Gastroesophageal sphincter (tissue), 4 donors: ENCODE results near the gene LRRC46. TPM values are rescaled to one million over a fixed set of nuclear protein-coding genes. Genes with fewer than 3 reads are reported as not detected.

Source experiments
- ATAC-seq: fragments of 150-250 bp; one replicate; pipeline ENCODE4 v1.9.1; 2016; ENCODE audit warnings: mild to moderate bottlenecking, moderate library complexity
- H3K27ac ChIP-seq, 4 donors: fragments of 200-600 bp; sonication (generic) in 3 of 4; 1 replicate in 3 of 4; 2 replicates in 1 of 4; pipeline ENCODE4 v1.5.1; 2016 to 2019
- H3K27me3 ChIP-seq: fragments of 200-600 bp; sonication (generic); one replicate; pipeline ENCODE4 v1.5.1; 2019
- H3K36me3 ChIP-seq, 2 donors: fragments of 200-600 bp; sonication (generic); one replicate each; pipeline ENCODE4 v1.5.1; 2019; ENCODE audit warnings: control low read depth in 1 of 2
- H3K4me1 ChIP-seq, 3 donors: fragments of 200-600 bp; sonication (generic); 1 replicate in 2 of 3; 2 replicates in 1 of 3; pipeline ENCODE4 v1.5.1; 2016 to 2019; ENCODE audit warnings: control low read depth in 2 of 3
- H3K4me3 ChIP-seq, 2 donors: fragments of 200-600 bp; sonication (generic); one replicate each; pipeline ENCODE4 v1.5.1; 2019; ENCODE audit warnings: mild to moderate bottlenecking in 1 of 2, moderate library complexity in 1 of 2
- H3K9me3 ChIP-seq, 3 donors: fragments of 200-600 bp; sonication (generic); one replicate each; pipeline ENCODE4 v1.5.1; 2017 to 2019; ENCODE audit warnings: control low read depth in 2 of 3
- CTCF ChIP-seq, 4 experiments: fragments of 200-600 bp in 2 of 4; fragments of 450-650 bp in 2 of 4; sonication (generic) in 1 of 4; IDR thresholded peaks; one replicate each; pipeline ENCODE4 v1.5.1; 2017 to 2019; ENCODE audit warnings: antibody characterized with exemption in 4 of 4, mild to moderate bottlenecking in 2 of 4, moderate library complexity in 2 of 4
- EP300 ChIP-seq: sonication (generic); formaldehyde crosslinking; IDR thresholded peaks from one replicate; pipeline ENCODE4 v1.6.1; 2017; ENCODE audit warnings: antibody characterized with exemption, mild to moderate bottlenecking
- POLR2A ChIP-seq, 2 donors: fragments of 450-650 bp; IDR thresholded peaks; one replicate each; pipeline ENCODE4 v1.6.1; 2017; ENCODE audit warnings: antibody characterized with exemption in 2 of 2, mild to moderate bottlenecking in 2 of 2, moderate library complexity in 1 of 2
- POLR2AphosphoS5 ChIP-seq: sonication (generic); formaldehyde crosslinking; IDR thresholded peaks from one replicate; pipeline ENCODE4 v1.6.1; 2017; ENCODE audit warnings: antibody characterized with exemption
- WGBS, 2 donors: methylation state at CpG; one replicate each; pipeline ENCODE4 v1.1.5; 2018; ENCODE audit warnings: low coverage in 1 of 2; 5-methylcytosine and 5-hydroxymethylcytosine counted together
- total RNA-seq, 4 donors: library from RNA; depleted of rRNA; stranded (reverse); fragments of >200 nt; gene quantifications; one replicate each; pipeline ENCODE4 v1.1.0, GENCODE V29; 2016

LRRC46 gene
- total RNA-seq, 4 donors from 2014 or later = 0.46 to 1.3 TPM; not detected in 2

- Histone ChIP-seq H3K4me3 (no peak overlapping the region), H3K4me1 (no peaks in the 10 kb centered on the region), H3K36me3 (no peaks in the 10 kb centered on the region), H3K9me3 (no peaks in the 10 kb centered on the region), H3K27ac (no peak overlapping the region), H3K27me3 (peaks cover 70% of the 10 kb centered on the region)
- TF ChIP-seq EP300 = no peak
- no peak for TF ChIP-seq CTCF (IDR thresholded peaks at IDR 0.05)
- TF ChIP-seq POLR2AphosphoS5 = no peak
- TF ChIP-seq POLR2A (IDR thresholded peaks at IDR 0.05) = no peak
- WGBS, 2 donors = 73% methylated on average over 2 of the region's 7 CpGs; no CpG with 5 or more reads in 1 of the 2 donors
- no peak for ATAC-seq
These were observed 31.4 kb downstream of the LRRC46 start for GRCh38 chr17:47862621-47863440.

- no peaks in the 10 kb centered on the region for H3K9me3 ChIP-seq
- WGBS, 2 donors = 33 to 41% methylated on average over 3 to 4 of the region's 7 CpGs
- peaks cover 71% of the 10 kb centered on the region for H3K27me3 ChIP-seq
- no peak overlapping the region for H3K27ac ChIP-seq
- H3K4me1 ChIP-seq = no peaks in the 10 kb centered on the region
- ATAC-seq = no peak
- H3K4me3 ChIP-seq = no peak overlapping the region
- H3K36me3 ChIP-seq = no peaks in the 10 kb centered on the region
- TF ChIP-seq EP300 (no peak), POLR2AphosphoS5 (no peak), POLR2A (IDR thresholded peaks at IDR 0.05) (no peak), CTCF (IDR thresholded peaks at IDR 0.05) (no peak)
These were observed 33.3 kb downstream of the LRRC46 start for GRCh38 chr17:47864791-47865216.

- TF ChIP-seq EP300 = no peak
- TF ChIP-seq POLR2A (IDR thresholded peaks at IDR 0.05) = no peak
- no peak for TF ChIP-seq POLR2AphosphoS5
- no peak for TF ChIP-seq CTCF (IDR thresholded peaks at IDR 0.05)
- Histone ChIP-seq H3K27me3 (peaks cover 73% of the 10 kb centered on the region), H3K36me3 (no peaks in the 10 kb centered on the region), H3K4me1 (no peaks in the 10 kb centered on the region), H3K27ac (no peak overlapping the region), H3K9me3 (no peaks in the 10 kb centered on the region), H3K4me3 (no peak overlapping the region)
- ATAC-seq = no peak
- WGBS, 2 donors = 20 to 100% methylated on average over 1 to 9 of the region's 20 CpGs
These were observed 35.5 kb downstream of the LRRC46 start for GRCh38 chr17:47866941-47867340.

- Histone ChIP-seq H3K4me3 (no peak overlapping the region), H3K27ac (no peak overlapping the region), H3K36me3 (no peaks in the 10 kb centered on the region), H3K4me1 (peaks cover 0 to 7% (median 0%) of the 10 kb centered on the region in 3 donors), H3K9me3 (no peaks in the 10 kb centered on the region), H3K27me3 (peaks cover 83% of the 10 kb centered on the region)
- no peak for ATAC-seq
- TF ChIP-seq EP300 = no peak
- no peak for TF ChIP-seq POLR2AphosphoS5
- no peak for TF ChIP-seq POLR2A (IDR thresholded peaks at IDR 0.05)
- TF ChIP-seq CTCF (IDR thresholded peaks at IDR 0.05) = no peak
- 81 to 84% methylated on average over 5 to 9 of the region's 11 CpGs for WGBS, 2 donors
These were observed 36.5 kb downstream of the LRRC46 start for GRCh38 chr17:47867813-47868533.
